Measurements from ENCODE around the gene JARID2. TPM values are rescaled to one million over a fixed set of nuclear protein-coding genes. Genes with fewer than 3 reads are reported as not detected.

JARID2 gene
- total and polyA plus RNA-seq, 4 donors: 3.8 to 14.8 (median 12.0) TPM

- Histone ChIP-seq H3K27ac (ENCODE audit: low read depth in 1 of 2, low read length in 1 of 2) (no peak overlapping the region), H3K36me3 (ENCODE audit: control insufficient read depth in 4 of 4, insufficient read depth in 4 of 4, low read length in 4 of 4) (peaks cover 0 to 3% (median 0%) of the 10 kb centered on the region in 4 donors), H3K9me3 (ENCODE audit: control insufficient read depth in 4 of 4, insufficient read depth in 3 of 4, low read length in 3 of 4) (peaks cover 0 to 9% (median 0%) of the 10 kb centered on the region in 4 donors), H3K27me3 (ENCODE audit: control insufficient read depth in 3 of 3, insufficient read depth in 3 of 3, low read length in 2 of 3) (no peaks in the 10 kb centered on the region), H3K4me3 (no peak overlapping the region), H3K9ac (ENCODE audit: insufficient read depth in 1 of 2, low read length in 2 of 2) (no peak overlapping the region), H3K4me1 (ENCODE audit: control insufficient read depth in 5 of 5, insufficient read depth in 5 of 5, low read length in 5 of 5) (peaks cover 5 to 37% (median 22%) of the 10 kb centered on the region in 5 donors)
- DNase-seq (no peak), ATAC-seq (ENCODE audit: insufficient read depth, low FRiP score) (no peak)
- WGBS, 2 donors: 68 to 83% methylated on average over 7 of the region's 7 CpGs
- TF ChIP-seq CTCF (IDR thresholded peaks at IDR 0.05; ENCODE audit: control extremely low read depth, extremely low read depth): no peak
These were observed 177.6 kb downstream of the JARID2 start for GRCh38 chr6:15423286-15423993.

DNA sequence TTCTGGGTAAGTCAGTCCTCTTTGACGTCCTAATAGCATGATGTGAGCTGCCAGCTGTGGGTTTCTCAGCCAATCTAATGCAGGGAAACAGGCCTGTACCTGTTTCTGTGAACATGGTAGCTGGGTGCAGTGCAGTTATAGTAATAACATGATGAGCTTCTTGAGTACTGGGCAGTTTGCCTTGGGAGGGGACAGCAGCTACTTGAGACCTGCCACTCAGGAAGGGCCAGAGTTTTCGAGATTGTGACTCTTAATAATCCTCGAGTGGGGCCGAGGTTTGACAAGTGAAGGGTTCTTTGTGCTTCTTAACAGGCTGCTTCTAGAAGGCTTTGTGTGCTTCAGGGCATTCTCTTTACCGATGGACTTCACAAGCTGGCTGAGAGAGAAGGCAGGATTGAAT, 180.1 kb downstream of the JARID2 start:
- no peak for TF ChIP-seq CTCF (IDR thresholded peaks at IDR 0.05; ENCODE audit: control extremely low read depth, extremely low read depth)
- Histone ChIP-seq H3K9ac (ENCODE audit: insufficient read depth in 1 of 2, low read length in 2 of 2) (no peak overlapping the region), H3K9me3 (ENCODE audit: control insufficient read depth in 4 of 4, insufficient read depth in 3 of 4, low read length in 3 of 4) (no peaks in the 10 kb centered on the region), H3K4me1 (ENCODE audit: control insufficient read depth in 5 of 5, insufficient read depth in 5 of 5, low read length in 5 of 5) (peaks cover 19 to 49% (median 34%) of the 10 kb centered on the region in 5 donors), H3K4me3 (no peak overlapping the region), H3K27me3 (ENCODE audit: control insufficient read depth in 3 of 3, insufficient read depth in 3 of 3, low read length in 2 of 3) (no peaks in the 10 kb centered on the region), H3K27ac (ENCODE audit: low read depth in 1 of 2, low read length in 1 of 2) (peak overlapping the region in 1 of 2 donors; percentile 28), H3K36me3 (ENCODE audit: control insufficient read depth in 4 of 4, insufficient read depth in 4 of 4, low read length in 4 of 4) (no peaks in the 10 kb centered on the region)
- WGBS, 2 donors: 71 to 92% methylated on average over 5 of the region's 5 CpGs
- peak in 2 of 3 donors; percentile 29 to 40 for DNase-seq
- ATAC-seq (ENCODE audit: insufficient read depth, low FRiP score): no peak

DNA sequence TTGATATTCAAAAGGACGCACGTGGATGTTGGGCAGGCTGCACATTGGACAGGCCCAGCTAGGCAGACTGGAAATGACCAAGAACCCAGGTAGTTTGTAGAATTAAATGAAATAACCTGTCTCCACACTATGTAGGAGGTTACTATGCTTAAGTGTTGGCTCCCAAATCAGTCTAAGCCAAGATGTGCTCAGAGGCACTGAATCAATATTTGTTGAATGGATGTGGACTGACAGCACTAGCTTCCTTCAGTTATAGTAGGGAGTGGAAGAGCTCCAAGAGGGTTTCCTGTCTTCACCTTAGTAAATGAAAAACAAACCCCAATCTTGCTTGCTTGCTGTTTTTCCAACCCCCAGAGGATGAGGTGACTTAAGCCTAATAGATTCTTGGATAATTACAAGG, 180.5 kb downstream of the JARID2 start:
- Histone ChIP-seq H3K27me3 (ENCODE audit: control insufficient read depth in 3 of 3, insufficient read depth in 3 of 3, low read length in 2 of 3) (no peaks in the 10 kb centered on the region), H3K9ac (ENCODE audit: insufficient read depth in 1 of 2, low read length in 2 of 2) (no peak overlapping the region), H3K4me1 (ENCODE audit: control insufficient read depth in 5 of 5, insufficient read depth in 5 of 5, low read length in 5 of 5) (peaks cover 20 to 49% (median 35%) of the 10 kb centered on the region in 5 donors), H3K4me3 (no peak overlapping the region), H3K9me3 (ENCODE audit: control insufficient read depth in 4 of 4, insufficient read depth in 3 of 4, low read length in 3 of 4) (no peaks in the 10 kb centered on the region), H3K27ac (ENCODE audit: low read depth in 1 of 2, low read length in 1 of 2) (no peak overlapping the region), H3K36me3 (ENCODE audit: control insufficient read depth in 4 of 4, insufficient read depth in 4 of 4, low read length in 4 of 4) (no peaks in the 10 kb centered on the region)
- DNase-seq (no peak), ATAC-seq (ENCODE audit: insufficient read depth, low FRiP score) (no peak)
- TF ChIP-seq CTCF (IDR thresholded peaks at IDR 0.05; ENCODE audit: control extremely low read depth, extremely low read depth): no peak
- WGBS, 2 donors: 71 to 93% methylated on average over 2 of the region's 2 CpGs
